ENCODE measurements around the gene HSD17B12. TPM values are rescaled to one million over a fixed set of nuclear protein-coding genes. Genes with fewer than 3 reads are reported as not detected.

Gene HSD17B12
- total and polyA plus RNA-seq, 2 of the 13 experiments (the other 11 are each of a cell fraction or from before 2014, with no cell fraction given), result 50.3 to 117 TPM

DNA sequence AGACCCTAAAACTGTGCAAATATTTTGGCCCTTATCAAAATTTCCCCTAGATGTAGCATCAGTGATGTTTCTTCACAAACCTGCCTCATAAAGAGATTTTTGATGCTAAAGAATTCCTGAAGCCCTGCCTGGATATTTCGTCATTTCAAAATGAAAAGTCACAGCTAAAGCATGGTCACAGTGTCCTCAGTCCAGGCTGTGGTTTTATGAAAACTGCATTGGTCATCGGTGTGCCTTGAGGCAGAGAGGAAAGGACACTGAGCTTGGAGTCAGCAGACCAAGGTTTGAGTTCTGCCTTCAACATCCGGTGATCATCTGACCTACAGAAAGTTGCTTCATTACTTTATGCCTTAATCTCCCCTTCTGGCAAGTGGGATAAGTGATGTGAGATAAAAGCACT lies 165.3 kb downstream of the HSD17B12 start:
- H3K36me3 ChIP-seq (replicated peaks in 1 of 2; ENCODE audit: control insufficient read depth in 1 of 2, insufficient read depth in 2 of 2, low read length in 2 of 2), result peaks cover 3 to 40% of the 10 kb centered on the region in 2 experiments
- no peaks in the 10 kb centered on the region for H3K9me3 ChIP-seq (ENCODE audit: low read length)
- no peak overlapping the region for H3K27ac ChIP-seq (ENCODE audit: extremely low read length, insufficient read depth, low read length)
- peaks cover 2% of the 10 kb centered on the region for H3K79me2 ChIP-seq (ENCODE audit: insufficient read depth, low read length)
- H4K20me1 ChIP-seq (ENCODE audit: insufficient read depth, low read length), result no peaks in the 10 kb centered on the region
- ChIA-PET POLR2A (no interaction called here), CTCF (ENCODE audit: low intra/inter-chr PET ratio, low total read pairs) (no interaction called here)
- H3K27me3 ChIP-seq (ENCODE audit: control insufficient read depth in 1 of 2, insufficient read depth in 2 of 2, low read length in 2 of 2), result no peaks in the 10 kb centered on the region
- 100% methylated on average over 3 of the region's 3 CpGs for WGBS (ENCODE audit: low lambda C conversion rate)
- H3K4me1 ChIP-seq (ENCODE audit: insufficient read depth, low read length), result no peaks in the 10 kb centered on the region
- no peak overlapping the region for H2AFZ ChIP-seq (ENCODE audit: low read length)
- TF ChIP-seq RXRA (CRISPR knock-in tag; IDR thresholded peaks at IDR 0.05), result no peak
- no peak for TF ChIP-seq ZNF337 (CRISPR knock-in tag; IDR thresholded peaks at IDR 0.05; ENCODE audit: borderline replicate concordance, low read depth)
- TF ChIP-seq ZNF230 (CRISPR knock-in tag; IDR thresholded peaks at IDR 0.05), result no peak
- TF ChIP-seq, protein P1, sequence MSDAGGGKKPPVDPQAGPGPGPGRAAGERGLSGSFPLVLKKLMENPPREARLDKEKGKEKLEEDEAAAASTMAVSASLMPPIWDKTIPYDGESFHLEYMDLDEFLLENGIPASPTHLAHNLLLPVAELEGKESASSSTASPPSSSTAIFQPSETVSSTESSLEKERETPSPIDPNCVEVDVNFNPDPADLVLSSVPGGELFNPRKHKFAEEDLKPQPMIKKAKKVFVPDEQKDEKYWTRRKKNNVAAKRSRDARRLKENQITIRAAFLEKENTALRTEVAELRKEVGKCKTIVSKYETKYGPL (CRISPR knock-in tag; IDR thresholded peaks at IDR 0.05), result no peak
- TF ChIP-seq ZFP90 (CRISPR knock-in tag; IDR thresholded peaks at IDR 0.05; ENCODE audit: borderline replicate concordance), result no peak
- TF ChIP-seq, protein P2, sequence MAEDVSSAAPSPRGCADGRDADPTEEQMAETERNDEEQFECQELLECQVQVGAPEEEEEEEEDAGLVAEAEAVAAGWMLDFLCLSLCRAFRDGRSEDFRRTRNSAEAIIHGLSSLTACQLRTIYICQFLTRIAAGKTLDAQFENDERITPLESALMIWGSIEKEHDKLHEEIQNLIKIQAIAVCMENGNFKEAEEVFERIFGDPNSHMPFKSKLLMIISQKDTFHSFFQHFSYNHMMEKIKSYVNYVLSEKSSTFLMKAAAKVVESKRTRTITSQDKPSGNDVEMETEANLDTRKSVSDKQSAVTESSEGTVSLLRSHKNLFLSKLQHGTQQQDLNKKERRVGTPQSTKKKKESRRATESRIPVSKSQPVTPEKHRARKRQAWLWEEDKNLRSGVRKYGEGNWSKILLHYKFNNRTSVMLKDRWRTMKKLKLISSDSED (CRISPR knock-in tag; IDR thresholded peaks at IDR 0.05), result no peak
- TF ChIP-seq ZNF253 (CRISPR knock-in tag; IDR thresholded peaks at IDR 0.05; ENCODE audit: borderline replicate concordance), result no peak
- TF ChIP-seq ZFY (CRISPR knock-in tag; IDR thresholded peaks at IDR 0.05), result no peak
- TF ChIP-seq, protein P3, sequence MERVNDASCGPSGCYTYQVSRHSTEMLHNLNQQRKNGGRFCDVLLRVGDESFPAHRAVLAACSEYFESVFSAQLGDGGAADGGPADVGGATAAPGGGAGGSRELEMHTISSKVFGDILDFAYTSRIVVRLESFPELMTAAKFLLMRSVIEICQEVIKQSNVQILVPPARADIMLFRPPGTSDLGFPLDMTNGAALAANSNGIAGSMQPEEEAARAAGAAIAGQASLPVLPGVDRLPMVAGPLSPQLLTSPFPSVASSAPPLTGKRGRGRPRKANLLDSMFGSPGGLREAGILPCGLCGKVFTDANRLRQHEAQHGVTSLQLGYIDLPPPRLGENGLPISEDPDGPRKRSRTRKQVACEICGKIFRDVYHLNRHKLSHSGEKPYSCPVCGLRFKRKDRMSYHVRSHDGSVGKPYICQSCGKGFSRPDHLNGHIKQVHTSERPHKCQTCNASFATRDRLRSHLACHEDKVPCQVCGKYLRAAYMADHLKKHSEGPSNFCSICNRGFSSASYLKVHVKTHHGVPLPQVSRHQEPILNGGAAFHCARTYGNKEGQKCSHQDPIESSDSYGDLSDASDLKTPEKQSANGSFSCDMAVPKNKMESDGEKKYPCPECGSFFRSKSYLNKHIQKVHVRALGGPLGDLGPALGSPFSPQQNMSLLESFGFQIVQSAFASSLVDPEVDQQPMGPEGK (CRISPR knock-in tag; IDR thresholded peaks at IDR 0.05), result no peak
- no peak for TF ChIP-seq THAP11 (CRISPR knock-in tag; IDR thresholded peaks at IDR 0.05)
- TF ChIP-seq ZKSCAN5 (CRISPR knock-in tag; IDR thresholded peaks at IDR 0.05), result no peak
- no peak for TF ChIP-seq HNRNPLL (IDR thresholded peaks at IDR 0.05; ENCODE audit: low read depth, low read length, poor library complexity, severe bottlenecking)
- TF ChIP-seq SIN3A (IDR thresholded peaks at IDR 0.05; ENCODE audit: borderline replicate concordance, low read depth, low read length), result no peak
- BruUV-seq (replicated peaks), result no TSS peak
- in situ Hi-C loops (cut with HindIII; ENCODE audit: extremely low pct_ligation_motif_present, low pct_unique_long_range_greater_than_20kb) (no loop called here), intact Hi-C loops (cut with micrococcal nuclease; ENCODE audit: unreplicated experiment) (no loop called here)
- FAIRE-seq (no peak), DNase-seq (ENCODE audit: low spot score) (no peak), ATAC-seq (no peak)
- H3K4me3 ChIP-seq (replicated peaks in 1 of 3; ENCODE audit: insufficient read depth in 1 of 3, low read depth in 2 of 3, low read length in 3 of 3), result no peak overlapping the region
- no peak overlapping the region for H3K4me2 ChIP-seq (ENCODE audit: low read depth, low read length)
- no peak overlapping the region for H3K9ac ChIP-seq (ENCODE audit: insufficient read depth, low read depth, low read length)
